Right lobe of liver (tissue), 6 donors: Measurements from ENCODE around the gene PLK5. TPM values are rescaled to one million over a fixed set of nuclear protein-coding genes. Genes with fewer than 3 reads are reported as not detected.

Experiments used
- ATAC-seq, 4 donors: fragments of 200-7000 bp; cut with Tn5 transposase; one replicate each; pipeline ENCODE4 v1.9.1; 2020; ENCODE audit warnings: mild to moderate bottlenecking in 4 of 4, moderate library complexity in 4 of 4
- DNase-seq, 3 donors: peaks; one replicate each; pipeline ENCODE4 v3.0.0-alpha.2; 2020
- H3K27ac ChIP-seq, 3 donors: fragments of 200-600 bp; one replicate each; pipeline ENCODE4 v1.8.0; 2022
- H3K27me3 ChIP-seq, 2 donors: fragments of 200-600 bp; one replicate each; pipeline ENCODE4 v1.8.0; 2022
- H3K36me3 ChIP-seq, 4 donors: fragments of 200-600 bp; sonication (generic) in 1 of 4; one replicate each; pipeline versions ENCODE4 v1.5.1 to v1.8.0; 2017 to 2022; ENCODE audit warnings: control low read depth in 1 of 4
- H3K4me1 ChIP-seq, 4 donors: fragments of 200-600 bp; sonication (generic) in 1 of 4; one replicate each; pipeline versions ENCODE4 v1.5.1 to v1.8.0; 2017 to 2022; ENCODE audit warnings: control low read depth in 1 of 4
- H3K4me3 ChIP-seq, 3 donors: fragments of 200-600 bp; one replicate each; pipeline ENCODE4 v1.8.0; 2022
- H3K9me3 ChIP-seq, 4 donors: fragments of 200-600 bp; sonication (generic) in 1 of 4; one replicate each; pipeline versions ENCODE4 v1.5.1 to v1.8.0; 2017 to 2022; ENCODE audit warnings: control low read depth in 1 of 4
- CTCF ChIP-seq, 4 donors: fragments of 200-600 bp in 3 of 4; fragments of 450-650 bp in 1 of 4; IDR thresholded peaks; one replicate each; pipeline versions ENCODE4 v1.5.1 to v1.8.0; 2016 to 2022; ENCODE audit warnings: antibody characterized with exemption in 4 of 4, mild to moderate bottlenecking in 2 of 4
- POLR2A ChIP-seq: fragments of 450-650 bp; IDR thresholded peaks from one replicate; pipeline ENCODE4 v1.6.1; 2017; ENCODE audit warnings: antibody characterized with exemption, mild to moderate bottlenecking
- WGBS: methylation state at CpG from one replicate; pipeline ENCODE4 v1.1.6; 2018; ENCODE audit warnings: low coverage, low lambda C conversion rate; ENCODE audit not compliant: insufficient coverage; ENCODE audit errors: missing lambda C conversion rate; 5-methylcytosine and 5-hydroxymethylcytosine counted together
- intact Hi-C, 2 donors: fragments of 100-400 bp; cut with DNase I; formaldehyde crosslinking; loops; one replicate each; pipeline versions ENCODE4 v1.11.2 to v1.14.1; 2022
- total RNA-seq, 6 experiments: library from RNA; depleted of rRNA in 2 of 6; stranded (reverse); fragments of >200 nt in 2 of 6; fragmentation: NEBNext Ultra II Directional in 3 of 6; extraction: Animal tissue kit (Norgen Biotek cat#: 25700) in 3 of 6; gene quantifications; one replicate each; pipeline versions ENCODE4 v1.1.0 to v1.2.4, GENCODE V29; 2016 to 2023
- donor health status: DM: no; HTN: yes; CAD: no.
- donor health status: DM: no; HTN: no; CAD: no.
- donor health status: DM: no; HTN: no; CAD: no.
- donor health status: DM: no; HTN: yes; CAD: no.
- donor health status: DM: no; HTN: yes; CAD: no.

The PLK5 gene
- total RNA-seq, 6 experiments from 2014 or later: not detected

GRCh38 chr19:1556390-1557070, 32.7 kb downstream of the PLK5 start:
- Histone ChIP-seq H3K36me3 (no peaks in the 10 kb centered on the region), H3K9me3 (no peaks in the 10 kb centered on the region), H3K4me1 (no peaks in the 10 kb centered on the region), H3K27me3 (no peaks in the 10 kb centered on the region), H3K4me3 (no peak overlapping the region), H3K27ac (no peak overlapping the region)
- TF ChIP-seq POLR2A: no peak
- no peak for TF ChIP-seq CTCF (IDR thresholded peaks at IDR 0.05)
- intact Hi-C loops: loop anchor here (10.0 kb wide), 2 partner anchors 118 to 228 kb away; no protein-coding TSS in a partner anchor
- DNase-seq (no peak), ATAC-seq (no peak)
- WGBS: 96% methylated on average over 26 of the region's 66 CpGs

GRCh38 chr19:1558552-1558951, 34.7 kb downstream of the PLK5 start:
- Histone ChIP-seq H3K27ac (no peak overlapping the region), H3K9me3 (no peaks in the 10 kb centered on the region), H3K36me3 (no peaks in the 10 kb centered on the region), H3K4me3 (no peak overlapping the region), H3K27me3 (no peaks in the 10 kb centered on the region), H3K4me1 (no peaks in the 10 kb centered on the region)
- no peak for ATAC-seq
- WGBS: 78% methylated on average over 3 of the region's 12 CpGs
- no peak for DNase-seq
- intact Hi-C loops: loop anchor here (10.0 kb wide), 2 partner anchors 116 to 226 kb away; no protein-coding TSS in a partner anchor
- TF ChIP-seq CTCF (IDR thresholded peaks at IDR 0.05) (no peak), POLR2A (no peak)

GRCh38 chr19:1560286-1560882, 36.5 kb downstream of the PLK5 start:
- no peaks in the 10 kb centered on the region for H3K36me3 ChIP-seq

GRCh38 chr19:1561236-1561842, 37.5 kb downstream of the PLK5 start:
- H3K27ac ChIP-seq: no peak overlapping the region
- no peak overlapping the region for H3K4me3 ChIP-seq
- H3K36me3 ChIP-seq: no peaks in the 10 kb centered on the region
- H3K9me3 ChIP-seq: no peaks in the 10 kb centered on the region
- TF ChIP-seq CTCF (IDR thresholded peaks at IDR 0.05) (no peak), POLR2A (no peak)
- H3K4me1 ChIP-seq: no peaks in the 10 kb centered on the region
- H3K27me3 ChIP-seq: no peaks in the 10 kb centered on the region
- intact Hi-C loops: no loop called here
- ATAC-seq (no peak), DNase-seq (no peak)
- 88% methylated on average over 3 of the region's 17 CpGs for WGBS

More at GRCh38 chr19:1560286-1560882, 36.5 kb downstream of the PLK5 start:
- no peak for ATAC-seq
- Histone ChIP-seq H3K4me1 (no peaks in the 10 kb centered on the region), H3K9me3 (no peaks in the 10 kb centered on the region), H3K27ac (no peak overlapping the region), H3K4me3 (no peak overlapping the region), H3K27me3 (no peaks in the 10 kb centered on the region)
- DNase-seq: no peak
- TF ChIP-seq CTCF (IDR thresholded peaks at IDR 0.05): no peak
- TF ChIP-seq POLR2A: no peak
- intact Hi-C loops: no loop called here
- no CpG with 5 or more reads among the region's 25 CpGs for WGBS
